ENCODE results near the gene MAP1LC3B.

Gene MAP1LC3B

GRCh38 chr16:87391950-87392820 is at the start of gene MAP1LC3B:
MAP1LC3B (plus strand) TSS chr16:87392336; CDS start chr16:87392428, 92 bp downstream.
- TF ChIP-seq, protein P1, sequence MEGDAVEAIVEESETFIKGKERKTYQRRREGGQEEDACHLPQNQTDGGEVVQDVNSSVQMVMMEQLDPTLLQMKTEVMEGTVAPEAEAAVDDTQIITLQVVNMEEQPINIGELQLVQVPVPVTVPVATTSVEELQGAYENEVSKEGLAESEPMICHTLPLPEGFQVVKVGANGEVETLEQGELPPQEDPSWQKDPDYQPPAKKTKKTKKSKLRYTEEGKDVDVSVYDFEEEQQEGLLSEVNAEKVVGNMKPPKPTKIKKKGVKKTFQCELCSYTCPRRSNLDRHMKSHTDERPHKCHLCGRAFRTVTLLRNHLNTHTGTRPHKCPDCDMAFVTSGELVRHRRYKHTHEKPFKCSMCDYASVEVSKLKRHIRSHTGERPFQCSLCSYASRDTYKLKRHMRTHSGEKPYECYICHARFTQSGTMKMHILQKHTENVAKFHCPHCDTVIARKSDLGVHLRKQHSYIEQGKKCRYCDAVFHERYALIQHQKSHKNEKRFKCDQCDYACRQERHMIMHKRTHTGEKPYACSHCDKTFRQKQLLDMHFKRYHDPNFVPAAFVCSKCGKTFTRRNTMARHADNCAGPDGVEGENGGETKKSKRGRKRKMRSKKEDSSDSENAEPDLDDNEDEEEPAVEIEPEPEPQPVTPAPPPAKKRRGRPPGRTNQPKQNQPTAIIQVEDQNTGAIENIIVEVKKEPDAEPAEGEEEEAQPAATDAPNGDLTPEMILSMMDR (IDR thresholded peaks at IDR 0.05; ENCODE audit: low read depth, low read length, poor library complexity, severe bottlenecking), result no peak
- TF ChIP-seq EZH2phosphoT487 (IDR thresholded peaks at IDR 0.05; ENCODE audit: borderline replicate concordance, low read length), result no peak
- peaks cover 52% of the 10 kb centered on the region for H3K4me1 ChIP-seq (ENCODE audit: control insufficient read depth, low read length)
- H3K4me3 ChIP-seq (ENCODE audit: low read length), result peak within 1 kb of the TSS; percentile 77
- peak within 1 kb of the TSS; percentile 63 for H3K27ac ChIP-seq (ENCODE audit: low read depth, low read length)
- peaks cover 57% of the 10 kb centered on the region for H3K79me2 ChIP-seq (ENCODE audit: control insufficient read depth, low read length)
- H3K9me3 ChIP-seq (ENCODE audit: control insufficient read depth, insufficient read depth, low read length), result no peaks in the 10 kb centered on the region
- H3K9me2 ChIP-seq (replicated peaks; ENCODE audit: control insufficient read depth, low read length), result no peaks in the 10 kb centered on the region
- H4K20me1 ChIP-seq (ENCODE audit: control insufficient read depth, insufficient read depth, low read depth, low read length), result peaks cover 15% of the 10 kb centered on the region; the same call in 1 of the 2 replicates
- no peaks in the 10 kb centered on the region for H3K27me3 ChIP-seq (ENCODE audit: control insufficient read depth, low read length)
- H3K4me2 ChIP-seq (ENCODE audit: low read length), result peak within 1 kb of the TSS; percentile 97
- H3K36me3 ChIP-seq (ENCODE audit: control insufficient read depth, low read length), result peaks cover 14% of the 10 kb centered on the region
- peaks cover 15% of the 10 kb centered on the region for H3F3A ChIP-seq (ENCODE audit: control insufficient read depth, insufficient read depth)

- peaks cover 47% of the 10 kb centered on the region for H3K36me3 ChIP-seq (ENCODE audit: control insufficient read depth, low read length)
- no peak overlapping the region for H3K4me3 ChIP-seq (ENCODE audit: low read length)
- no peaks in the 10 kb centered on the region for H3K27me3 ChIP-seq (ENCODE audit: control insufficient read depth, low read length)
- no peak overlapping the region for H3K4me2 ChIP-seq (ENCODE audit: low read length)
- H3F3A ChIP-seq (ENCODE audit: control insufficient read depth, insufficient read depth), result no peaks in the 10 kb centered on the region
- no peaks in the 10 kb centered on the region for H4K20me1 ChIP-seq (ENCODE audit: control insufficient read depth, insufficient read depth, low read depth, low read length)
- H3K9me3 ChIP-seq (ENCODE audit: control insufficient read depth, insufficient read depth, low read length), result no peaks in the 10 kb centered on the region
- no peaks in the 10 kb centered on the region for H3K9me2 ChIP-seq (replicated peaks; ENCODE audit: control insufficient read depth, low read length)
- TF ChIP-seq, protein P1 (IDR thresholded peaks at IDR 0.05; ENCODE audit: low read depth, low read length, poor library complexity, severe bottlenecking), result no peak
- TF ChIP-seq EZH2phosphoT487 (IDR thresholded peaks at IDR 0.05; ENCODE audit: borderline replicate concordance, low read length), result no peak
- peaks cover 13% of the 10 kb centered on the region for H3K4me1 ChIP-seq (ENCODE audit: control insufficient read depth, low read length)
- H3K79me2 ChIP-seq (ENCODE audit: control insufficient read depth, low read length), result peaks cover 3% of the 10 kb centered on the region
- H3K27ac ChIP-seq (ENCODE audit: low read depth, low read length), result no peak overlapping the region
These were observed 49.6 kb upstream of the MAP1LC3B start for GRCh38 chr16:87342504-87342903.

DNA sequence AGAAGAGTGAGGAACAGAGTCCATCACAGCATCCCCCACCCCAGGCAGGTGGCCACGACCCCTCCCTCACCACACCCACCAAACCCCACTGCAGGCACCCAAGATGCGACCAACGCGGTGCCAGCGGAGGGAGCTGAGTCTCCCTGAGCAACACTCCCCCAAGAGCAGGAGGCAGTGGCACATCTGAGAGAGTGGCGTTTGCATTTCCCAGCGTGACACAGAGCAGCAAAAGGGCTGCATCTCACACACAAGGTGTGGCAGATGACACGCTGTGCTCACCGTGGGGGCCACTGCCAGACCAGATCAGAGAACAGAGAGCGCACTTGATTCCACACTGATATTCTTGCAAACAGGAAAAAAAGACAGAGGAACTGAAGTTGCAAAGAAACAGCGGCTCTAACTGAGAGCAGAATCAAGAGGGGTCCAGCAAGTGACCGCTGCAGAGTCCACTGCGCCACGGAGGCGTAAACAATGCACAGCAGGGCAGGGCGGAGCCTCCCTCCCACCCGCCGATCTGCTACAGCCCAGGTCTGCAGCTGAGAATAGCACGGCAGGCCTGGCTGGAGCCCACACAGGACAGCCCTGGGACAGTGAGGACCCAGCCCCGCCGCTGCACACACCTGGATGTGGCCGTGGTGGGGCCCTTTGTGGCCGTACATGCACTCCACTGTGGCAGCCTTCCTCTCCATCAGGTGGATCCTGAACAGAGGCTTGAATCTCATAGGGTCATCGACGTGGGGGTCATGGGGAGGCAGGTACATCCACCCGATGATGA is 49.0 kb upstream of the MAP1LC3B start:
- peaks cover 13% of the 10 kb centered on the region for H3K4me1 ChIP-seq (ENCODE audit: control insufficient read depth, low read length)
- no peaks in the 10 kb centered on the region for H3K27me3 ChIP-seq (ENCODE audit: control insufficient read depth, low read length)
- TF ChIP-seq EZH2phosphoT487 (IDR thresholded peaks at IDR 0.05; ENCODE audit: borderline replicate concordance, low read length), result no peak
- TF ChIP-seq, protein P1 (IDR thresholded peaks at IDR 0.05; ENCODE audit: low read depth, low read length, poor library complexity, severe bottlenecking), result no peak
- no peak overlapping the region for H3K27ac ChIP-seq (ENCODE audit: low read depth, low read length)
- H4K20me1 ChIP-seq (ENCODE audit: control insufficient read depth, insufficient read depth, low read depth, low read length), result no peaks in the 10 kb centered on the region
- peaks cover 6% of the 10 kb centered on the region for H3K79me2 ChIP-seq (ENCODE audit: control insufficient read depth, low read length)
- H3F3A ChIP-seq (ENCODE audit: control insufficient read depth, insufficient read depth), result no peaks in the 10 kb centered on the region
- H3K36me3 ChIP-seq (ENCODE audit: control insufficient read depth, low read length), result peaks cover 47% of the 10 kb centered on the region
- H3K9me3 ChIP-seq (ENCODE audit: control insufficient read depth, insufficient read depth, low read length), result no peaks in the 10 kb centered on the region
- no peaks in the 10 kb centered on the region for H3K9me2 ChIP-seq (replicated peaks; ENCODE audit: control insufficient read depth, low read length)
- H3K4me3 ChIP-seq (ENCODE audit: low read length), result no peak overlapping the region
- H3K4me2 ChIP-seq (ENCODE audit: low read length), result no peak overlapping the region

Data from DOHH2 (cell line).